GM18498 (cell line): ENCODE data around the gene MCTP1.
A peak's percentile ranks its signal among the peaks of the same experiment; 100 is the strongest.

Source experiments
- ATAC-seq: cut with Tn5 transposase; IDR thresholded peaks from one replicate; pipeline ENCODE4 v1.9.1; 2021; ENCODE audit warnings: mild to moderate bottlenecking, moderate library complexity; ENCODE audit not compliant: unreplicated experiment

MCTP1 gene

DNA sequence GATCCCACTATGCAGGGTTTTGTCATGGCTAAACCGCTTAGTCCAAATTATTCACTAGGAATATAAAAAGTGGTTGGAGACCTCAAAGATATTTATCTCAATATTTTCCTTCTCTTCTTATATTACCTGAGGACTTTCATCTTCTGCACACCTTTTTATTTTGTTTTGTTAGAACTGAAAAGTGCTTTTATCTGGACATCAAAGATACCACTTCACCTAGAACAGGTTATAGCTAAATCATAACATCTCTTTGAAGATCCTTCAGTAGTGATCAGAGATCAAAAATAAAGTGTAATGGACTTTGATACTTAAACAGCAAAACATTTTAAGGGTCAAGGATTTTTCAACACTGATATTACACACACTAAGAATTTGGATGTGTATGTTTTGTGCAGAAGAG is 160.2 kb downstream of the MCTP1 start:
- ATAC-seq = no peak

DNA sequence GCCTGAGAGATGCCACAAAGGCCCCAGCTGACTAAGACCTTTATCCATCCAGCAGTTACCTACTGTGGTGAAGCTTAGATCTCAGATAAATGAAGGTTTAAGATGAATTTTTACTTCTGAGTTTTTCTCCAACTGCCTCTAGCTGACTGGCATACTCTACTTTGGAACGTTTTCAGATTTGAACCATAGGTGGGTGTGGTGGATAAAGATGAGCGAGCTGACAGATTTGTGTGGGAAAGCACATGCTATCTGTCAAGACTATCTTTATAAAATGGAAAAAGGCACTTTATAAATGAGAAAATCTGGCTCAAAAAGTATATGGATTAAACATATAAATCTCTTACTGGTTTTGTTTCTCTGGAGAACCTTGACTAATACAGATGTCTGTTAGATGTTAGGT is 160.8 kb downstream of the MCTP1 start:
- ATAC-seq = no peak

DNA sequence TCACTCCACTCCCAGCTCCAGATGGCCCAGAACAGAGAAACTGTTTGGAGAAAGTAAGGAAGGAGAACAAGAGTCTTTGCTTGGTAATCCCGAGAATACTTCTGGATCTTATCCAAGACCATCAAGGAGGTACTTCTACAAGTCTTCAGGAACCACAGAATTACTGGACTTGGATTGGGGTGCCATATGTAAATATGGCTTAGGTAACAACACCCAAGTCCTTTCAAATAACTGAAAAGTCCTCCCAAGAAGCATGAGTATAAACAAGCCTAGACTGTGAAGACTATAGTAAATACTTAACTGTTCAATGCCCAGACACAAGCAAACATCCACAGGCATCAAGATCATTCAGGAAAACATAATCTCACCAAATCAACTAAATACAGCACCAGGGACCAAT is 170.0 kb downstream of the MCTP1 start:
- no peak for ATAC-seq

DNA sequence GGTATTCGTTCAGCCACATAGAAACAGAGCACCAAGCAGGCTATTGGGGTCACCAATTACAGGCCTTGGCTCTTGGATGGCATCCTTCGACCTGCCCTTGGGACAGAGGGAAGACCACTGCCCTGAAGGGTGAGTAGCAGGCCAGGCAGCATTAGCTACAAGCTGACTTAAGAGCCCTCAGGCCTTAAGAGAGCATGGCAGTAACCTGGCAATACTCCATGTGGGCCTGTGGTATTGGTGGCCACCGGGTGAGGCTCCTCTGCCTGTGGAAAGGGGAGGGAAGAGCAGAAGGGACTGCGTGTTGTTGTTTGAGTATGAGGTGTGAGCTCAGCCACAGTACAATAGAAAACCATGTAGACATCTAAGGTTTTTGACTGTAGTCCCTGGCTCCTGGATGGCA is 170.6 kb downstream of the MCTP1 start:
- no peak for ATAC-seq

DNA sequence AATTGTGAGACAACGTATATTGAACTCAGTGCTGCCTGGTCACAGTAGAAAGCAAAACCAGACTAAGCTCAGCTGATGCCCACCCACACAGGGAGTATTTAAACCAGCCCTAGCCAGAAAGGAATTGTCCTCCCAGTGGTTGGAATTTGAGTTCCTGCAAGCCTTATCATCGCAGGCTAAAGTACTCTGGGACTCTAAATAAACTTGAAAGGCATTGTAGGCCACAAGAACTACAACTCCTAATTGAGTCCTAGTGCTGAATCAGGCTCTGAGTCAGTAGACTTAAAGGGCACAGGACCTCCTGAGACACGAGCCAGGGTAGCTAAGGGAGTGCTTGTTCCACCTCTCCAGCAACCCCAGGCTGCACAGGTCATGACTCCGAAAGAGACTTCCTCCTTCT is 171.4 kb downstream of the MCTP1 start:
- no peak for ATAC-seq

DNA sequence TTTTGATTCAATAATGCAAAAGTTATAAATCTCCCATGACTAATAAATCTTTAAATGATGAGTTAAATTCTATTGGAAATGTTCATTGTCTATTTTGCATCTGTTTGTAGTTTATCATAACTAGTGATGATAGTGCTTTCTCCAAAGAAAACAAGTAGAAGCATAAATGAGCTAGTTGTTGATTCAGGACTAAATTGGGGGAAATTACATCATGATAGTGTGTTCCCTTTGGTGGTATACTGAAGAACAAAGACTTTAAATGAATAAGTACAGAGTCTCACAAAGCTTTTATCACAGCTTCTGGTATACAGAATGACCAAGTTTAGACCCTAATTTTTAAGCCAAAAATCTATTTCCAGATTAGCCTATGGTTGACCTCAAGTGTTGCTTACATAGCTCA is 173.8 kb downstream of the MCTP1 start:
- ATAC-seq = no peak

DNA sequence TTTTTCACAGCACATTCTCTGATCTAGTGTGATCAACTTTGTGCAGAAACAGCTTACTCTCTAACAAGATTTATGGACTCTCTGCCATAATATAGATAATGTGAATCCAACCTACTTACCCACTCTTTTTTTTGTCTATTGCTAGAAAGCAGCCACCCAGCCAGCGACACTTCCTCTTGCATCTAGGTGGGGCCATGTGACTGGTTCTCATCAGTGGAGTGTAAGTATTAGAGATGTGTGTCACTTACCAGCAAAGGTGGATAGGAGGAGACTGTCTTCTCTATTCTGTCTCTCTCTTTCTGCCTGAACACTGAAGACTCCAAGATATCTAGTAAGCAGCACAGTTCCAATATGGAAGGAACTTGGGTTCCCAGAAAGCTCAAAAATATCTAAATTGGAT is 174.8 kb downstream of the MCTP1 start:
- no peak for ATAC-seq

DNA sequence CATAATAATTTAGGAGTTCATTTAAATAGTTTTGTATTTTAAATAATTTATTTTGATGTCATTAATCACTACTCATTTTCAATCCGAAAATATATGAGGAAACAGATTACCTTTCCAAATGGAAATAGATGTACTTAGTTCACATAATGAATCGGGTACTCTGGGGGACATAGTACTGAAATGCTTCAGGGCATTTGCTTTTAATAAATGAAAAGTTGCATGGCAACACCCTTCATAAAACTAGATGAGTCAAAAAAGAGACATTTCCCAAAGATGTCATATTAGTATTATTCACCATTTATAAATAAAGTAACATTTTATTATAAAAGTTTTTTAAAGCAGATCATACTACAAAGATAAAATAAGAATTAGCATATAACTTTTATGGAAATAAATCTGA is 177.8 kb downstream of the MCTP1 start:
- no peak for ATAC-seq

DNA sequence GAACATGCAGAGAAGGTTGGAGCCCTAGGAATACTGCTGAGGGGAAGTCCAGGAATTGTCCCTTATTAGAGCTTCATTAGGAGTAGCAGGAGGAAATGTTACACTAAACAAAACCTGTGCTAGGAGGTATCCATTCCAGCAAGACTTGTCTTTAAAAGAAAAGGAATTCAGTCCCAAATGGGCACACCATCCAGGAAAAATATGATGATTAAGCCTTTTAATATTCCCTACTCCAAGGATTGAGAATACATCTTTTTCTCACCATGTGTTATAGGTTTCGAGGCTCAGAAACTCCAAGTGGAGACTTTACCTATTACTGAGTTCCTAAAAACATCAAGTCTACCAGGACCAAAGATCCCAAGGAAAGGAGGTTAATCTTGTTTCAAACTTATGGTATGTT is 179.3 kb downstream of the MCTP1 start:
- ATAC-seq = no peak

DNA sequence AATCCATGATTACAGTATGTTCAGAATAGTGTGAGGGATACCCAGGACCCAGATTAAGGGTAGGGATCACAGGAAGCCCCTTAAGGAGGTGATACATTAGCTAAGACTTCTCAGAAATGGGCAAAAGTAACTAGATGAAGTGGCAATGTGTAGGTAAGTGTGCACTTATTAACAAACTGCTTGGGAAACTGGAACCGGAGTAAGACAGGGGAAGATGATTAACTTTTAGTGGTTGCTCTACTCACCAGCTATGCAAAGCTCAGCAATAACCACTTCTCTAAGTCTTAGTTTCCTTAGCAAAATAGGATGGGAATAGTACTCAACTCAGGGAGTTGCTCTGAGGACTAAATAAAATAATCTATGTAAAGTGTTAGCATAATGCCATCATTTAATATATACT is 182.2 kb downstream of the MCTP1 start:
- ATAC-seq = peak; percentile 92

DNA sequence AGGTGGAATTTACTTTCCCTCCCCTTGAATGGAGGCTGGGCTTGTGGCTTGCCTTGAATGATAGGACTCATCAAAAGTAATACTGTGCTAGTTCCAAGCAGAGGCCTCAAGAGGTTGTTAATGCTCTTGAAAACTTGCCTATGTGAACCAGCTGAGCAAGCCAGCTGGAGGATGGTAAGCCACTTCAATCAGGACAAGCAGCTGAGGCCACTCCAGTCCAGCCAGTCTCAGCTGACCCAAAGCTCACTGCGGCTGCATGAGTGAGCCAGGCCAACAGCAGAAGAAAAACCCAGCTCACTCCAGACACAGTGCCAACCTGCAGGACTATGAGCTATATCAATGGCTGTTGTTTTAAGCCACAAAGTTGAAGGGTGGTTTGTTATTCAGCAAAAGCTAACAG is 182.8 kb downstream of the MCTP1 start:
- peak; percentile 45 for ATAC-seq

DNA sequence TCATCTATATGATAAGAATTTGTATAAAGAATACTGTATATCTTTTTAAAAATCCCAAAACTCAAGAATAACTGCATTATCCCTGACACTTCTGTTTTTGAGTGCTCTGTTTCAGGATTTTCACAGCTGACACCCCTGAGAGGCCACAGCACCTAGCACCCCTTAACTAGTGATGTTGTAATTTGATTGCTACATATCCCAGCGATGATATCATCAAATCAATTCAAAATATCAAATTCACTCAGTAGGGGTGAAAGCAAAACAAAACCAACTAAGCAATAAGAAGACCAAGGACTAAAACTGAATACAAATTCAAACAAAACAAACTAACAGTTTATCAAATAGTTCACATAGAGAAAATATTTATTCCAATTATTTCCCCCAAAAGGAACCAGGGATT is 184.3 kb downstream of the MCTP1 start:
- ATAC-seq = no peak

DNA sequence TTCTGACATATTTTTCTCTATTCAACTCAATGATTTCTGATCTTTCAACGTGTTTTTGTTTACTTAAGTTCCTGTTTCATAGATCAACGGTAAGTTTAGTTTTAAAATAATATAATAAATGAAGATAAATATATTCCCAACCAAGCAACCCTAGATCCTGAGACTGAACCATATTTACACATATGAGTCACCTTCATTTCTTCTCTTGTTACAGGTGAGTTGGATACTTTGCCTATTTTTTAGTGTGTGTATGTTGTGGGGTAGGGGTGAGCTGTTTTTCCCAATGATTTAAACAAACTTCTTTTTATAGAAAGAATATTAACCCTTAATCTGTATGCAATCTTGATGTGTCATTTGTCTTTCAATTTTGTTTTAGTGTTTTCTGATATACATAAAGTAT is 186.9 kb downstream of the MCTP1 start:
- ATAC-seq = no peak

DNA sequence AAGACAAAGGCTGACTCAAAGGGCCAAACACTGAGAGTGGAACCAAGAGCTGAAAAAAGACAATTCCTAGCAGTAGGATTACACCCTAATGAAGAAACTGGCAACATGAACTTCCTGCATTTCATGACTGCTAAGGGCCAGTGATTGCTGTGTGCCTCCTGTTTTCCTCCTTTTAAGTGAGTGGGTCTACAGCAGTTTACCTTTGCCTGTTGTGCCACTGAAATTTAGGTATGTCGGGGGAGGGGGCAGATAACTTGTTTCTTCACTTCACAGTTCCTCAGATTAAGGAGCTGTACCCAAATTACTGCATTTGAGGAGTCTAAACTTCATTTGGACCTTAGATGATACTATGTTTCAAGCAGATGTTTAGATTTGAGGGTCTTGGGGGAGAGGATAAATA is 191.7 kb downstream of the MCTP1 start:
- no peak for ATAC-seq

DNA sequence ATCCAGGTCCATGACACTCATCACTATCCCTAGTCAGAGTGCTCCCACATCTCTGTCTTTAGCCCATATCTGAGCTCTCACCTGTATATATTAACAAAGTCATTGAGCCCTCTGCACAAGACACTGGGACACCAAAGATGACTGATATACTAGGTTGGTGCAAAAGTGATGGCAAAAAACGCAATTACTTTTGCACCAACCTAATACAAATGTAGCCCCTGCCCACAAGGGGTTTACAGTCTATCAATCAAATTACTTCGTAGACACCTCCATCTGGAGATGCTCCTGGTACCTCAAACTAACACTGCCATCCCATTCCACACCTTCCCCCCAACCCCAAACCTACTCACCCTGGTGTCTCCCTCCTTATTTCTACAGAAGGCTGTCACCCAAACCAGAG is 194.1 kb downstream of the MCTP1 start:
- ATAC-seq = no peak

DNA sequence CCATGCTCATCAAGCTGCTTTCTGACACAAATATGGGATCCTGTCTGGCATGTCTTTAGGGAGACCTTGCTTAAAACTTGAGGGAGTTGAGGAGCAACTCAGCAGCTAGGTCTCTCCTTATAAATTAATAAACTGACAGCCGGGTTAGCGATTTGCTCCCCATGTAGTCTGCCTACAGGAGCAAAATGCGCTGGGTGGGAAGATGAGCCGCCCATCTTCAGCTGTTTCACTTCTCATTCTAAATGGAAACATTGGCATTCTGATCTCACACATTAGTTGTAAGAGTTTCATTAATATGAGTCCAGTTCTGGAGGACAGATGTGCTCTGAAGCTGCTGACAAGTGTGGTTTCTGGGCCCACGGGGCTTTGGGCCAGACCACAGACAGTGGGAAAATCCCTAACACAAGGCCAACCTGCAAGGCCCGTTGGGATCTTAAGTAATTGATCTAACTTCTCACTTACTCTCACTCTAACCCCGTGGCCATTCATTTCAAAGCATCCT is 197.0 kb downstream of the MCTP1 start:
- ATAC-seq = peak; percentile 72

DNA sequence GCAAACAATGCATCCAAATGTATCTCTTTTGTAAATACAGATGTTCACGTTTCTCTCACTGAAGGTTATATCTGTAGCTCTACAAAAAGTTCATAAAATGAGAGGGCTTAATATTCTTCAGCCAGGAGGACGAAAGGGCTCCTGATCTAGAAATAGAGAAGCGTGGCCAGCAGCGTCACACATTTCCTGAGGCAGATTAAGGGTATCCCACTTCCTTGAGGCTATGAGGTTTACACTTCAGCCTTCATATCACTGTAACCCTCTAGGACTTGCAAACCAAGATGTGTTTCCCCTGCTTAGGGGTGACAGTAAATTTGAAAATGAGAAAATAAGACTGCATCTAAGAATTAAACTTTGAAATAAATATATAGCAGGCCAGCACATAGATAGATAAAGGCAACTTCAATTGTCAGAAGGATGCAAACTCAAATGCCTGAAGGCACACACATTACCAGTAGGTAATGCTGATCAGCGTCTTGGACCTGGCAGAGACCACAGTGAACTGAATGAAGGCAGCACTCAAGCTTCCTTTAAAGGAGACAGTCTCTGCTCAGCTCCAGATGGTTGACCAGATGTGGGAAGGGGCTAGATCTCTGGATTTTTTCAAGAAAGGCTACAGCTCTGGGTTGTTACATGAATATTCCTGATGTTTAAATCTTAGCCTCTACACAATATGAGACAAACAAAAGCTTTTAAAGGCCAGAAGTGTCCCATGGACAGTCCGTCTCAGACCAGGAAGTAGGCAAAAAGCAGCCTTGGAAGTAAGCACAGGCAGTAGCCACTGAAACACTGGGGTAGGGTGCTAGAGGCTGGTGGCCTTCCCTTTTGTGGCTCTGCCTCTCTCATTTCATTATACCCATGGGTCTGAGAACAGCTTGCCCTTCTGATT is 197.7 kb downstream of the MCTP1 start:
- peak; percentile 41 for ATAC-seq

DNA sequence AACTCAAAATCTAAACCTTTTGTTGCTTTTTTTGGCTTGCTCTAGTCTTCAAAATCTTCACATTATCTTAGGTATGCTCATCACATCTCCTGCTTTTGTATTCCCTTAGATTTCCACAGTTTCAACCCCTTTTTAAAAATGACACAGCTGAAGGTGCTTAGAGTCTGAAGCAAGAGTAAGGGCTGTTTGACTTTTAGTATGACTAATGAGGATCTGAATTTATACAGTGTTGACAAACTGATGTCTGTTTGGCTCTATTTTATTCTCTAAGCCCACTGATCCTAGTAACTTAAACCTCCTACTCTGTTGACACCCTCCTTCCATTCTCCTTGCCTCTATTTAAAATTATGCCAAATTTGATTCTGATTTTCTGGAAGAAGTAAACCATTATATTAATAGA is 200.1 kb downstream of the MCTP1 start:
- ATAC-seq = no peak

DNA sequence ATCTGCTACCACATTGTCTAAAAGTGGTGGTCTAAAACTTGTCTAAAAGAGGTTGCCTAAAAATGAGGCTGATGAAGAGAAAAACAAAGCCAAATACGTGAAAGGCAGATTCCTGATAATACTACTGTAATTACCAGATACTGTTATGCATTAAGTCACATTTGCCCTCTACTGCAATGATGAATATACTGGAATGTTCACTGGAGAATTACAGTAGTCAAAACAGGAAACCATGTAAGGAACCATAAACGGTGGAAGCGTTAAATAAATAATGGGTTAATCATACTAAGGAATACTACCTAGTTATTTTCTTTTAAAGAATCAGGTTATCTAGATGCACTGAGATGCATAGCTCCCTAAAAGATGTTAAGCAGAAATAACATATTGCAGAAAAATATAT is 201.3 kb downstream of the MCTP1 start:
- ATAC-seq = no peak

DNA sequence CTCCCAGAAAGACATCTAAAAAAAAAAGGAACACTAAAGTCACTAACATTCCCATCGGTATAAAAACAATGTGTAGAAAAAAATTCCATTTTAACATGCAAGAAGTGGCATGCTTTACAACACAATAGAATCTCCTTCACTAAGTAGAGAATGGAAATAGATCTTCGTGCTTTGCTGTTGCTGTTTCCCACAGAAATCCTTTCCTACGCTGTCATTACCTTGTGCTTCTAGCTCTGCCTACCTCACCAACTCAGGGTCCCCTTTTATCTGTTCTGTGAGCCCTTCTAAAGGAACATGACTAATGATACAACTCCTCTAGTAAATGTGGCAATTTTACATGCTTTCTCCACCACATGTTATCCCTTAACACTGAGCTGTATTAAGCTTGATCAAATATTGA is 202.9 kb downstream of the MCTP1 start:
- ATAC-seq = no peak

DNA sequence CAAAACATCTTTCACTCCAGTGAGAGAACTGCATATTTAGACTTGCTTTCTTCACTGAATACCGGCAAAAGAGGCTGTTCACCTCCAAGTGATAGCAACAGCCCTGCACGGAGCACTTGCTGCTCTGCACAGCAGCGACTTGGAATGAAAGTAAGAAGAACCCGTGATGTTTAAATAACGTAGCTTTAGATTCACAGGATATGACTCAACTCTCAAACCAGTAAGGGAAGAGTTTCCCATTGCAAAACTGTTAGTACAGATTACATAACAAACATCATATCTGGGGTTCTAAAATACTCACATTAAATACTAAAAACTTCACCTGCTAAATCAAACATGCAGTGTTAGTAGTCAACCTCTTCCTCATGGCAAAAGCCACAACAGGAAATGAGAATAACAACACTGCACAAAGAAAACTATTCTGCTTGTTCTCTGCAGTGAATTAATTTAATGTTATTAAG is 203.4 kb downstream of the MCTP1 start:
- ATAC-seq = peak; percentile 91

DNA sequence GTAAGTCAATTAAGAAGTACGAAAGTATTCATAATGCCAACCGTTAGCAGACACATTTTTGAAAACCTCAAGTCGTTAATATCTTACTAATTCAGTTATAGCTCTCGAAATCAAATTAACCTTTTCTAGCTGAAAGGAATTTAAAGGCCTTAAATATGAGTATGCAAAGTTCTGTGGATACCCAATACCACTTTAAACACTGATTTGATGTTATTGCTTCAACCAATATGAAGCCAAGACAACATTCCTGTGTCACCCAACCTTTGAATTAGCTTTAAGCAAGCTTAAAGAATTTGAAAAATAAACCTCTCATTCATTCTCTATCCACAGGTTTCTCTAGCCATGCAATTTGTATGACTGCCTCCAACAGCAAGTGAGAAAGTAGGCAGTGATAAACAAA is 204.5 kb downstream of the MCTP1 start:
- no peak for ATAC-seq

DNA sequence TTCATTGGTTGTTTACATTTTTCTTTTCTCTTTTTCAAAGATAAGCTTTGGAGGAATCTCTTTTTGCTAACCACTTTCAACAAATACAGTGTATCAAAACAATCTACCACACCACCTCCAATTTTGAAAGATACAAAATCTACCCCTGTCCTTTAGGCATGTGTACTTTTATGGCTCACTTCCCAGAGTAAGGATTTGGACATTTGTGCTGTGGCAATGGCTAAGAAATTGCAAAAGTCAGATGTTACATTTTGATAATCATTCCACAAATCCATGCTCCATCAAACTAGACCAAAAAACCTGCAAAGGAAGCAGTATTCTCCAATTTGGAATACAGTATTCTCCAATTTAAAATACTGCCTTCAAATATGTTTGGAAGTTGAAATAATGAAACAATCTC is 204.9 kb downstream of the MCTP1 start:
- ATAC-seq = no peak
